ENCODE results near the gene GANAB.
A peak's percentile ranks its signal among the peaks of the same experiment; 100 is the strongest.

- TF ChIP-seq POLR2A (IDR thresholded peaks at IDR 0.05) = peak; percentile 92
- TF ChIP-seq CTCF (IDR thresholded peaks at IDR 0.05) = peak in 2 of 5 experiments; percentile 14 to 21
Observed at GRCh38 chr11:62645946-62646824, at the start of gene GANAB.
